ENCODE measurements around the gene EID2. TPM values are rescaled to one million over a fixed set of nuclear protein-coding genes. Genes with fewer than 3 reads are reported as not detected.
A peak's percentile ranks its signal among the peaks of the same experiment; 100 is the strongest.

The EID2 gene
- total RNA-seq, 1 donor from 2014 or later: 13.5 TPM

GRCh38 chr19:39502640-39503417 is 37.1 kb downstream of the EID2 start:
- H3K4me3 ChIP-seq: peak overlapping the region in 1 of 2 donors; percentile 13
- no peaks in the 10 kb centered on the region for H3K36me3 ChIP-seq
- peaks cover 8% of the 10 kb centered on the region for H3K27me3 ChIP-seq
- intact Hi-C loops (cut with DNase I): no loop called here
- no peak overlapping the region for H3K27ac ChIP-seq
- H3K4me1 ChIP-seq: peaks cover 30% of the 10 kb centered on the region
- H3K9me3 ChIP-seq: no peaks in the 10 kb centered on the region
- TF ChIP-seq CTCF (IDR thresholded peaks at IDR 0.05) (peak; percentile 7 to 69 (median 36)), POLR2AphosphoS5 (IDR thresholded peaks at IDR 0.05; ENCODE audit: insufficient read depth in 1 of 2, low read depth in 1 of 2) (no peak), POLR2A (IDR thresholded peaks at IDR 0.05) (no peak)
- DNase-seq (ENCODE audit: extremely low spot score in 2 of 2): no peak

GRCh38 chr19:39501340-39501739 is 38.6 kb downstream of the EID2 start:
- intact Hi-C loops (cut with DNase I): no loop called here
- DNase-seq (ENCODE audit: extremely low spot score in 2 of 2): no peak
- TF ChIP-seq POLR2AphosphoS5 (IDR thresholded peaks at IDR 0.05; ENCODE audit: insufficient read depth in 1 of 2, low read depth in 1 of 2) (no peak), POLR2A (IDR thresholded peaks at IDR 0.05) (no peak), CTCF (IDR thresholded peaks at IDR 0.05) (no peak)
- Histone ChIP-seq H3K27me3 (peaks cover 4% of the 10 kb centered on the region), H3K4me1 (peaks cover 25% of the 10 kb centered on the region), H3K27ac (no peak overlapping the region), H3K36me3 (no peaks in the 10 kb centered on the region), H3K9me3 (no peaks in the 10 kb centered on the region), H3K4me3 (no peak overlapping the region)

- no peak overlapping the region for H3K4me3 ChIP-seq
- no peak for TF ChIP-seq CTCF (IDR thresholded peaks at IDR 0.05)
- no peak for TF ChIP-seq POLR2AphosphoS5 (IDR thresholded peaks at IDR 0.05; ENCODE audit: insufficient read depth in 1 of 2, low read depth in 1 of 2)
- TF ChIP-seq POLR2A (IDR thresholded peaks at IDR 0.05): no peak
- intact Hi-C loops (cut with DNase I): no loop called here
- no peak for DNase-seq (ENCODE audit: extremely low spot score in 2 of 2)
- H3K36me3 ChIP-seq: no peaks in the 10 kb centered on the region
- H3K4me1 ChIP-seq: peaks cover 25% of the 10 kb centered on the region
- no peak overlapping the region for H3K27ac ChIP-seq
- H3K27me3 ChIP-seq: peaks cover 4% of the 10 kb centered on the region
- H3K9me3 ChIP-seq: no peaks in the 10 kb centered on the region
Measured at GRCh38 chr19:39500543-39500942, 39.4 kb downstream of the EID2 start.

GRCh38 chr19:39499932-39500331 is 40.0 kb downstream of the EID2 start:
- H3K27me3 ChIP-seq: peaks cover 4% of the 10 kb centered on the region
- peaks cover 25% of the 10 kb centered on the region for H3K4me1 ChIP-seq
- no peak overlapping the region for H3K27ac ChIP-seq
- intact Hi-C loops (cut with DNase I): no loop called here
- TF ChIP-seq POLR2A (IDR thresholded peaks at IDR 0.05): no peak
- no peak for TF ChIP-seq POLR2AphosphoS5 (IDR thresholded peaks at IDR 0.05; ENCODE audit: insufficient read depth in 1 of 2, low read depth in 1 of 2)
- no peak for TF ChIP-seq CTCF (IDR thresholded peaks at IDR 0.05)
- no peaks in the 10 kb centered on the region for H3K36me3 ChIP-seq
- no peak for DNase-seq (ENCODE audit: extremely low spot score in 2 of 2)
- H3K4me3 ChIP-seq: no peak overlapping the region
- no peaks in the 10 kb centered on the region for H3K9me3 ChIP-seq

Measured in vagina (tissue), 2 donors.